T47D (cell line): ENCODE data around the gene SNORC.

Source experiments
- DNase-seq, 2 experiments: peaks; one replicate each; pipeline versions ENCODE4 v3.0.0 to v3.0.0-alpha.2; 2011 to 2012; ENCODE audit warnings: low read depth in 1 of 2, low spot score in 1 of 2
- JUND ChIP-seq: IDR thresholded peaks from 2 replicates; pipeline ENCODE4 v1.6.1; 2012; ENCODE audit warnings: low read depth
- in situ Hi-C: cut with HindIII; loops from 2 replicates; pipeline ENCODE4 v1.10.0; 2016; ENCODE audit warnings: low sequenced_read_pairs, low pct_unique_long_range_greater_than_20kb

The SNORC gene

DNA sequence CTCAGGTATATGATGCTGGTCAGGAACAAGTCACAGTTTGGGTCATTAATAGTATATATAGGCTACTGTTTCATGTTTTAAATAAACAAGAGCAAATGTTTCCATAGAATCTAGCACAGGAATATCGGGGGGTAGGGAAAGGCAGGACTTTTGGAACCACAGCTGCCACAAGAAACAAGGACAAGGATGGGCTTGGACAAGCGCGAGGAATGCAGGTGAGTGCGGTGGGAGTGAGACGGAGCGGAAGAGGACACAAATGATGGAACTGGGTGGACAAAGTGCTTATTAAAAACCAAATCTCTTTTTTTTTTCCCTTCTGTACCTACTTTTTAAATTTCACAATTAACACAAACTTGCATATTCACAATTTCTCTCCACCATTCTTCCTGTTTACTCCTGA, 49.1 kb downstream of the SNORC start:
- in situ Hi-C loops = no loop called here
- DNase-seq = no peak
- TF ChIP-seq JUND = no peak

DNA sequence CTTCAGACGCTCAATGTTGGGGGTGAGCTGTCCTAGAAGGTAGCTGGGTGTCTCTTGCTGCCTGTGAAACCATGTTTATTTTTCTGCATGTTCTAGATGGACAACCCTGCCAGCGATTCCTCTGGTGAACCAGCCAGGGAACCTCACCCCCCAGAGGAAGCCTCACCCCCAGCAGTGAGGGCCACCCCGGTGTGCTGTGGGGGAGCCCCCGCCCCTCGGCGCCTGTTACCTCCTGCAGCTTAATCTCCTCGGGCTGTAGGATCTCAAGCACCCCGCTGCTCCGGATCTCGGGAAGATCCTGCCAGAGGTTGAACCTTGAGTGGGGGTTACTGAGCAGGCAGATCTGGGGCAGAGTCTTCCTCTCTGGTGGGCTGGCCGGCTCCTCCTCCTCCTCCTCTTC, 50.0 kb downstream of the SNORC start:
- in situ Hi-C loops = no loop called here
- no peak for TF ChIP-seq JUND
- no peak for DNase-seq

DNA sequence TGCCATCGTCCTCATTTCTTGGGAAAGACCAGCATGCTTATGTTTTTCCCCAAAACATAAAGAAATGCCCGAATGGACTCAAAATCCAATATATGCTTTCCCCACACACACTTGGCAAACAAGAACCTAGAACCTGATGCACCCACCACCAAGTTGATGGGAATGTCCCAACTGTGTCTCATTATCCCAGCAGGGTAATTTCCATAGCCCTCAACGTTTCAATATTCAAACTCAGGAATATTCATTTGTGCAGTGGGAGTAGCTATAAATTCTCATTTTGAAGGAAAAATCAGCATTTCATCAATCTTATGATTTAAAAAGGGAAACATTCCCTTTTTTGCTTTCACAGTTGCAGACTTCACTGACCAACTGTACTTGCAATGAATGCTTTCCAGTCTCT, 50.7 kb downstream of the SNORC start:
- no peak for TF ChIP-seq JUND
- in situ Hi-C loops = no loop called here
- DNase-seq = no peak

DNA sequence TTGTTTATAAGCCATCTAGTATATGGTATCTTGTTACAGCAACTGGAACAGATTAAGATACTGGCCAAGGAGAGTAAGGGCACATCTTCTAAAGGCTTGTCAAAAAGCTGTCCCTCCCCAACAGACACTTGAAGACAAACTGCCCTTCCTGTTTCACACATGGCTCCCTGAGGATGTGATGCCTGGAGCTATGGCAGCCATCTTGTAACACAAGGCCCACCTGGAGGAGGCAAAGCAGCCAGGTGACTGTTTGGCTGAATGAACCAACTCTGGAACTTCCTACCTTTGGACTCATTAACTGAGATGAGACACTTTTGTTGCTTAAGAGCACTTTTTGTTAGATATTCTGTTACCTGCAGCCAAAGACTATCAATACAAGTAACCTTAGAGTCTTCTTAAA, 54.4 kb downstream of the SNORC start:
- no peak for TF ChIP-seq JUND
- in situ Hi-C loops = no loop called here
- no peak for DNase-seq

DNA sequence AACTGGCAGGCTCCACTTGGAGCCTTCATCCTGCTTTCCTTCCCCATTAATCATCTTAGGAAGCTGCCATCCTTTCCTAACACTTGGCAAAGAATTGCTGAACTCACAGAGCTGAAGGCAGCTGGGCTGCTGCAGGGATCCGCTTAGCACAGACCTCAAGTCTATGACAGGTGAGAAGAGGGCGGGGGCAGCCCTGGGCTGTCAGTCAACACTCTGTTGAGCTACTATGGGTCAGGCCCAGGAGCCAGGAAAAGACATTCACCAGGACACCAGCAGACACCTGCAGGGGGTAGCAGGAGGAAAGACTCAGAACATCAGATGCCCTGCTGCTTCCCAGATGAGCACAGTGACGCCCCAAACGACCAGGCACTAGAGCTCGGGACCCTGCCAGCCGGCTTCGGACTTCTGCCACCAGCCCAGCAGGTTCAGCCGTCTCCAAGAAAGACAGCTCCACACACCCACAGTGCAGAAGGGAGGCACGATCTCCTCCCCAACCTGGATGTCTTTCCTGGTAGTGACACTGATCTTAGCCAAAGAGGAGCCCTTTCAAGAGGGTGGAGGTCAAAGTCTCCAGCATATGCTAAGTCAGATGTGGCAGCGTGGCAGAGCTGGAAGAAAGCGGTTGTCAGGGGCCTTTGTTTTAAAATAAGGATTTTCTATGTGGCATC, 55.2 kb downstream of the SNORC start:
- peak in 1 of 2 experiments; percentile 23 for DNase-seq
- no peak for TF ChIP-seq JUND
- in situ Hi-C loops = no loop called here

DNA sequence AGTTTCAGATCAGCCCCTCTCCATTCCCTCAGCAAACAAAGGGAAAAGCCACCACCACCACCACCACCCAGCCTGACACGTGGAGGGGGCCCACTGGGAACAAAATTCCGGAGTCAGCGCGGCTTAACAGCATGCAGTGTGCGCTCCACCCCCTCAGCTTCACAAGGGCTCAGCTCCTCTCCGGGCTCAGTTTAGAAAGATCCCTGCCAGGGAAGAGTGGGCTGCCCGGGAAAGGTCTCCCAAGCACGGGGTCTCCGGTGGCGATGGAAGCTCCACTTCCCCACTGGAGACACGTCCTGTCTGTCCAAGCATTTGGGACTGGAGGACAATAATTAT, 55.7 kb downstream of the SNORC start:
- TF ChIP-seq JUND = no peak
- no peak for DNase-seq
- in situ Hi-C loops = no loop called here

DNA sequence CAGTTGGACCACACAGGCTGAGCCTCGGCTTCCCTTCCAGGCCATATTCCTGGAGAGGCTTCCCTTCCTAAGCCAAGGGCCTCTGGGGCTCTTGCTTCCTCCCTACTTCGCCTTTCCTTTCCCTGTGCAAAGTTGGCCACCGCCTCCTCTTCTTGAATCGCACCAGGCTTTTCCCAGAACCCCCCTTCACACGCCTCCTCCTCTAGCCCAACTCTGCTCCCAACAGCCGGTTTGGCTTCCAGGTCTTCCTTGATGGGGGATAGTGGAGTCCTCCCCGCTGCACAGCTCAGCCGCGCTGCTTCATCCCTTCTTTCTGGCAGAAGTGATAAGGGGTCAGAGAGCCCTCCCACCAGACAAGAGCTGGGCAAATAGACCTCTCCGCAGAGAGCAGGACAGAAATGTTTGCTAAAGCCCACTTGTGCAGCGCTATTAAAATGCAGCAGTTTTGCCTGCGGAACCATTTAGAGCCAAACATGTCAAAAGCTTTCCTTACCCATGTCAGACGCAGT, 56.4 kb downstream of the SNORC start:
- in situ Hi-C loops = no loop called here
- no peak for TF ChIP-seq JUND
- no peak for DNase-seq

DNA sequence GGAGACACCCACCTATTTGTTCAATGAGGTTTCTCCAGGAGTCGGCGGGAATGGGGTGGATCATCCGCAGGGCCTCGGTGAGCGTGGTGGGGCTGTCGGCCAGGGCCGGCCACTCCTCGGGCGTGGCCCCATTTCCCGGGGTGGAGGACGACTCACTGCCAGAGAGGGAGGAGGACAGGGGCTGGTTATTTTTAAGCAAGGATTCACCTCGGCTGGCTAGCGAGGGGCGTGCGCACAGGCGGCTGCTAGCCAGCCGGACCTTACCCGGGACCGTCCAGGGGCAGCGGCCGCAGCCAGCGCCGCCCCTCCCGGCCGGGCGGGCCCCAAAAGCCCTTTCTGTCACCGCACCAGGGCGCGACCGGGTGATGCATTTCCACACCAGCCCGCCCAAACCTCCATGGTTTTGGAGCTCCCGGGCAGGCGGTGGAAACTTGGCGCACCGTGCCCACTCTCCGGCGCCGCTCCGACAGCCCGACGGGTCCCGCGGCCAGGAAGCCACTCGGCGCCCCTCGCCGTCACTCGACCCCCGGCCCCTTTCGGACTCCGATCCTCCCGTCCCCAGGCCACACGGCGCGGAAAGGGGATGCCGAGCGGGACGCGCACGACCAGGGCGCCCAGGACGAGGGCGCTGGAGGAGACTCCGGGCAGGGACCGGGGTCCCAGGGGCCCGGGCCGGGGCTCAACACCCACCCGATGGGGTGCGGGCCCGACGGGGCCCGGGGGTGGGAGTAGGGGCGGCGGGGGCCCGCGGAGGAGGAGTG, 57.1 kb downstream of the SNORC start:
- TF ChIP-seq JUND = no peak
- no peak for DNase-seq
- in situ Hi-C loops = no loop called here

DNA sequence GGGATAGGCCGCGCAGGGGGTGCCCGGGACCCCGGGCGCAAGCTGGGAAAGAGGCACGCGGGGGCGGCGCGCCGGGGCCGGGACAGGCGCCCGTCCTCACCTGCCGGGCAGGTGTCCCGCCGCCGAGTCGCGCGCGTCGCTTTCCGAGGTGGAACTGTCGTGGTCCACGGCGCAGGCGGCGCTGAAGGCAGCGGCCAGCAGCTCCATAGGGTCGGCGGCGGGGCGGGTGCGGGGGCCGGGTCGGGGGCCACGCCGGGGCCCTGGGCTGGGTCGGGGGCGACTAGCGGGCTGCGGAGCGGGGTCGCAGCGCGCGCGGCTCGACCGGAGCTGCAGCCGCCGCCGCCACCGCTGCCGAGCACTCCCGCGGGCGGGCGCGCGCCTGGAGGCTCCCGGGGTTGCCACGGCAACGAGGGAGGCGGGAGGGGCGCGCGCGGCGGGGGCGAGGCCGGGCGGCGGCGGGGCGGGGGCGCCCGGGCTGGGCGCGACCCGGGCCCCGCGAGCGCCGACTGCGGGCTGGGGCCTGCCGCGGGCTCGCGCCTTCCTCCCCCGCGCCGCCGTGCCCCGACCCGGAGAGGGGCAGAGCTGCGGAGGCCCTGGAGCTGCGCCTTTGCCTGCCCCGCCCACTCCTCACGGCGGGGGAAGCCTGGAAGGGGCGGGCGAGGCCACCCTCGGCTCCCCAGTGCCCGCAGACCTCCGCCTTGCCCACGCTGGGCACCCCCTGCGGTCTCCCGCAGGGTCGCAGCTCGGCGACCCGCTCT, 57.9 kb downstream of the SNORC start:
- in situ Hi-C loops = no loop called here
- no peak for TF ChIP-seq JUND
- DNase-seq = peak; percentile 33 to 56
